ENCODE measurements around the gene BCL6. TPM values are rescaled to one million over a fixed set of nuclear protein-coding genes. Genes with fewer than 3 reads are reported as not detected.

The BCL6 gene
- total RNA-seq, 1 donor from 2014 or later, result 86.6 TPM

DNA sequence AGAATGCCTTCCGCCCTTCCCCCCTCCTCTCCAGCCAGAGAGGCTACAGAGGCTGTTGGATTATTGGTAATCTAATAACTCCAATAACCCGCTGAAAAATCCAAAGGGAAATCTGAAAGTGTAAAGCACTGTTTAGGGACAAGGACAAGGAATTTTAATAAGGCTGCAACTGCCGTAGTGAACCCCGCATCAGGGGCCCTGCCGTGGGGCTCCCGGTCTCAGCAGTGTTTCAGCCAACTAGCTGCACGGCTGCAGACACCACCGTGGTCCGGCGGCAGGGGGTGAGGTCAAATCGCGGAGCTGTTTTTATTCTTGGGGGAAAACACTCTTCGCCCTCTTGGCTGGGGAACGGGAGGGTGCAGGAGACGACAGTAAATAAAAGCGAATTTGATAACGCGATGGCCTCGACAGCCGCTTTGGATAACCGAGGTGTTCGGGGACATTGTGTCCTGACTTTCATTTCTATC is 6.1 kb downstream of the BCL6 start:
- no peak for DNase-seq (ENCODE audit: low read depth)

- peak; percentile 96 for DNase-seq (ENCODE audit: low read depth)
Observed at GRCh38 chr3:187738331-187739093, 6.8 kb downstream of the BCL6 start.

DNA sequence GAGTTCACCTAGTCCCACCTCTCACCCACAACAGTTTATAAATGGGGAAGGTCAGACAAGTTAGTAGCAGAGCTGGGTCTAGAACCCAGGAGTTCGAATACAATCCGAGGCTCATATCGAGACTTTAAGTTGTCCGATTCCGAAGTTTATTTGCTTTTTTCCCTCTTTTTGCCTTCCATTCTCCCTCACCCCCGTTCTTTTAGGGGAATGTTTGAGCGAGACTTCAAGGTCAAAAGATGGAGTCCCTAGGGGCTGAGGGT is 7.3 kb downstream of the BCL6 start:
- DNase-seq (ENCODE audit: low read depth), result no peak

- peak; percentile 64 for DNase-seq (ENCODE audit: low read depth)
Observed at GRCh38 chr3:187737368-187738070, 7.7 kb downstream of the BCL6 start.

- peak; percentile 58 for DNase-seq (ENCODE audit: low read depth)
Observed at GRCh38 chr3:187737006-187737367, 8.3 kb downstream of the BCL6 start.

DNA sequence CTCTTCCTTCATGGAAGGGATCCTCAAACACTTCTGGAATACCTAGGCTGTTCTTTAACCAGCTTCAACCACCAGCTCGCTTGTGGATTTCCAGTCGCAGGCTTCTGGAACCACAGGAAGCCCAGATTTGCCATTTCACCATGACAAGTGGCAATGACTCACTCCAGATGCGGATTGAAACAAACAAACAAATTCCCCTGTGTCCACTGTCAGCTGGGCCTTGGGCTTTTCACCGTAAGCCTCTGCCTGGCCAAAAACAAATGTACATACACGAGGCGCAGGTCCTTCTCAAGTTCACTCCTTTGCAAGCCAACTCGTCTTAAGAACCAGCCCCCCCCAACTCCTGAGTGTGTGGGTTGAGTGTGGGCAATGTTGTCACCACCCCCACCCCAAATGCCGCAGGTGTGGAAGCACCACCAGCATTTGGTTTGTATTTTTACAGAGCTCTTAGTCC is 8.8 kb downstream of the BCL6 start:
- peak; percentile 95 for DNase-seq (ENCODE audit: low read depth)

DNA sequence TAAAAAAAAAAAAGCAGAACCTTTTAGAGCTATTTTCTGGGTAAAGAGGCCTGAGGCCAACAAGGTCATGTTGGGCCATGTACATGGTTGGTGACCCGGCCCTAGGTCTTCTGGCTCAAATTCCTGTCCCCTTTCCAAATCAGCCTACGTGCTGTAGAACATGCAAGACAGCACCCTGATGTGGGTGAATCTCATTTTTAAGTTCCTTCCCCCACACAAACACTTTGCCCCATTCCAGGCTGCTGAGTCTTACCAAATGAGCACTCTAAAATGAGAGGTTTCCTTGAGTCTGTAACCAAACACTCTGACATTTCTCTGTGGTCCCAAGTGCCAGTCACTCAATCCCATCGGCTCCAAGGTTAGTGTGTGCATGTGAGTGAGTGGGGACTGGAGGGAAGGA is 9.4 kb downstream of the BCL6 start:
- peak; percentile 78 for DNase-seq (ENCODE audit: low read depth)

DNA sequence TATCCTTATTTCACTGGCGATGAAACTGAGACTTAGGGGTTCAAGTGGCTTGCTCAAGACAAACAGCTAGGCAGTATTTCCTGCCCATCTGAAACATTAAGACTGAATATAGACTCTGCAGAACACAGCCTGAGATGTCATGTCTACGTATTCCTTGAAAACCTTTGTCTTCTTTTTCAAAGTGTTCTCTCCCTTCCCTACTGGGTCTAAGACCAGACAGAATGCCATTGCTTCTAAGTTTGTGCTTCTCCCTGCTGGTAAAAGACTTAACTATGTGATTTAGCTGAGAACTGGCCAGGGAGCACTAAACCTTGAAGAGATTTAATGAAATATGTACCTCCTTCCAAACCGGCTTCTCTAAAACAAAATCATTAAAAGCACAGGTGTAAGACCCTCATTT is 9.9 kb downstream of the BCL6 start:
- no peak for DNase-seq (ENCODE audit: low read depth)

DNA sequence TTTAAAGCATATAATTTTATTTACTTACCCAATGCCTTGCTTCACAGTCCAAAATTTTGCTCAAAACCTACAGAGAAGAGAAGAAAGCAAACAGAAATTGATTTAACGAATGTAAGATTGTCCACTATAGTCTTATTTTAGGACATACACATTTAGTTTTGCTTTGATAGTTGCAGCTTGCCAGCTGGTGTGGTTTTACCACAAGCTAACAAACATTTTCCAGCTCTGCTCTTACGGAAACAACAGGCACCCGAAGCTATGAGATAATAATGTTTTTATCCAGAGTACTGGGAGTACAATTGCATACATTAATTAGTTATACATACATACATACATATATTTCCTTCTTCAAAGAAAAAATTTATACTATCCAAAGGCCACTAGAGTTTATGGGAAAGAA is 10.4 kb downstream of the BCL6 start:
- DNase-seq (ENCODE audit: low read depth), result peak; percentile 55

GRCh38 chr3:187733371-187733770 is 11.9 kb downstream of the BCL6 start:
- no peak for DNase-seq (ENCODE audit: low read depth)

DNA sequence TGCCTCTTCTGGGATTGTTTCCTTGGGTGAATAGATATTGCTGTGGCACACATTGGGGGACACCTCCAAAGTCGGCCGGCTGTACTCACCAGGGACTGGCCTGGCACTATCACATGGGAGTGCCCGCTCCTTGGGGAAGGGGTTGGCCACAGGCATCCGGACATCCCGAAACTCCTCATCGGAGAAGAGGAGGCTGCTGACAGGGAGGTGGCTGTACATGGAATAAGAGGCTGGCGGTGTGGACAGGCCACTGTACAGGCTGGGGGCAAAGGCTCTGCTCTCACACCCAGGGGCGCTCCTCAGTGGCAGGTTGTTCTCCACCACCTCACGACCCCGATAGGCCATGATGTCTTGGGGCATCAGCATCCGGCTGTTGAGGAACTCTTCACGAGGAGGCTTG is 15.7 kb downstream of the BCL6 start:
- DNase-seq (ENCODE audit: low read depth), result no peak

- no peak for DNase-seq (ENCODE audit: low read depth)
Observed at GRCh38 chr3:187728940-187729583, 16.2 kb downstream of the BCL6 start.

DNA sequence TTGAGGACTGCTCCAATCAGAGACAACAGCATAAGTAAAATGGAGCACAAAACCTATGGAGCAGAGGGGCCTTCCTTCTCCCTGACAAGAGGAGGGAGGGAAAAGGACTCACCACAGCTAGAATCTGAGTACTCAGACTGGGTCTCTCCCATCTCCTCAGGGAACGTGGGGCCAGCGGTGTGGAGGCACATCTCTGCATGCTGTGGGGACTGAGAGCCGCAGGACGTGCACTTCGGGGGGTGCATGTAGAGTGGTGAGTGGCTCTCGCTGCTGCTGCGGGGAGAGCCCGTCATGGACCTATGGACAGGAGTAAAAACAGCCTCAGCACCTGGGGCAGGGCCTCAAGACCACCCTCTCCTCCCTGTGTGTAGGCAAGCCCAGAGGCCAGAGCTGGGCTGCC is 17.0 kb downstream of the BCL6 start:
- no peak for DNase-seq (ENCODE audit: low read depth)

DNA sequence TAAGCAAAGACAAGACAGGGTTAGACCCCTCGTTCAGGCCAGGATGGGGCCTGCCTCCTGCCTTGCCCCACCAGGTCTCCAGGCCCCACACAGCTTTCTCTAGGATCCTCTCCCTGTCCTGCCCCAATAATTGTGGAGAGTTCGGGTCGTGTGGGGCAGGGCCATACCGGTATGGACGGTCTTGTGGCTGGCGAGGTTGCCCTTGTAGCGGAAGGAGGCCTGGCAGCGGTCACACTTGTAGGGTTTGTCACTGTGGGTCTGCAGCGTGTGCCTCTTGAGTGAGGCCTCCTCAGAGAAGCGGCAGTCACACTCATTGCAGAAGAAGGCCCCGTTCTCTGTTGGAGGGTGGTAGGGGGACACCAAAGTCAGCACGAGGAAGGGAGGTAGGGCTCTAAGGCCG is 18.7 kb downstream of the BCL6 start:
- DNase-seq (ENCODE audit: low read depth), result no peak

- no peak for DNase-seq (ENCODE audit: low read depth)
Observed at GRCh38 chr3:187725653-187726370, 19.5 kb downstream of the BCL6 start.

DNA sequence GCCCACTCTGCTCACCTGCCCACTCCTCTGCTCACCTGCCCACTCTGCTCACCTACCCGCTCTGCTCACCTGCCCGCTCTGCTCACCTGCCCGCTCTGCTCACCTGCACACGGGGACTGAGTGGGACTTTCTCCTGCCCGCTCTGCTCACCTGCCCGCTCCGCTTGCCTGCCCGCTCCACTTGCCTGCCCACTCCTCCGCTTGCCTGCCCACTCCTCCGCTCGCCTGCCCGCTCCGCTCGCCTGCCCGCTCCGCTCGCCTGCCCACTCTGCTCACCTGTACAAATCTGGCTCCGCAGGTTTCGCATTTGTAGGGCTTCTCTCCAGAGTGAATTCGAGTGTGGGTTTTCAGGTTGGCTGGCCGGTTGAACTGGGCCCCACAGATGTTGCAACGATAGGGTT is 20.0 kb downstream of the BCL6 start:
- DNase-seq (ENCODE audit: low read depth), result no peak

GRCh38 chr3:187722206-187722612 is 23.1 kb downstream of the BCL6 start:
- no peak for DNase-seq (ENCODE audit: low read depth)

DNA sequence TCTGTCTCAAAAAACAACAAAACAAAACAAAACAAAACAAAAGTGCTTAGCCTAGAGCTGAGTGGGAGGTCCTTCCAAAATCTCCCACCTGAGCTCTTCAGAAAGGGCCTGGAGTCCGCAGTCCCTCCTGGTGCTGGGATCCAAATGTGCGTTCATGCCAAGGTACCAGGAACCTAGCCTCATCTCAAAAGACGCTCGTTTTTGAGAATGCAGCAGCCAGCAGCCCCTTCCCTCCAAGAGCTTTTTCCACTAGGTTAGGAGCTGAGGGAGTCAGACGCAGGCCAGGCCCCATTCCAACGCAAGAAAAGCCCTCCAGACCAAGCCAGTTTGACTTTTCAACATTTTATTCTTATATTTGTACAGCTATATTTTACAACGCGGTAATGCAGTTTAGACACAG is 24.2 kb downstream of the BCL6 start:
- no peak for DNase-seq (ENCODE audit: low read depth)

DNA sequence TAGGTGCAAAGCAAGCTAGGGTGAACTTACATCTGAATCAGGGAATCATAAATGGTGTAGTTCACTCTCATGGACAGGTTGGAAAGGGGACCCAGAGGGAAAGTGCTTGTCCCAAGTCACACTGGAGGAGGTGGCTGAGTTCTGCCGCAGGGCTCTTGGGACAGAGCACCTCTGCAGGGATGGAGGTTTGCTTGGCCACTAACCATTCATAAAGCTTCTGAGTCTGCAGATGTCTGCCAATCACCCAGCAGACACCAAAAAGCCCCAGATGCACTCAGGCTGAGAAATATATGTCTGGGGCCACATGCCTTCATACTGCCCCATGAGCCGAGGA is 25.0 kb downstream of the BCL6 start:
- DNase-seq (ENCODE audit: low read depth), result no peak

DNA sequence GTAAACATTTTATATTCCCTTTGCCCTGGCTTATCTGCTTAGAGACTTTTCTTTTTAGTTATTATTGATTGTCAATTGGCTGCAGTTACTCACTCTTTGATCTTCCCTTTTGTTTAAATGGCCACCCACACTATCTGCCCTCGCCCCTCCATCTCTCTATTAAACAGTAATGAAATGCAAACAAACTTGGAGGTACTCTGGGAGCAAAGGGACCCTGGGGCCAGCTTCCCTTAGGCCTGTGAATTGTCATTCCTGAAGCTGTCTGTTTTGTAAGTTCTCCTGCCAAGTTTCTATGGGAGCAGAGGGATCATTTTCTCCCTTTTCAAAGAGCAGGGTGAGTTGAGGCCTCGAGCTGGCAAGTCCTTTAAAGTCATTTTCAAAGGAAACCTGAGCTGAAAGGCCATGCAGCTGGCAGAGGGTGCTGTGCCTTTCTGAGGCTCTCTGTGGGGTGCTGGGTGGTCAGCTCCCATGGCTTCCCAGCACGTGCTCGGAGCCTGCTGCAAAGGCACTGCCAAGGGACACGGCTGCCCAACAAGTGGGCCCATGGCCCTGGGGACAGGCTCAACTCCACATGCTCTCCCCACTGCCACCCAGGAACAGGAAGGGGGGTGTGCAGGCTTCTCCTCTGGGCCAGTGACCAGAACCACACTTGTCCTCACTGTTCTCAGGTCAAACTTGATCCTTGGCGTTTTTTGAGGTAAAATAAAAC is 25.5 kb downstream of the BCL6 start:
- DNase-seq (ENCODE audit: low read depth), result peak; percentile 49

GRCh38 chr3:187718802-187719201 is 26.5 kb downstream of the BCL6 start:
- no peak for DNase-seq (ENCODE audit: low read depth)

All from myocyte (in vitro differentiated cells).